ENCODE data around the gene DTX3. TPM values are rescaled to one million over a fixed set of nuclear protein-coding genes. Genes with fewer than 3 reads are reported as not detected.
"Not testable (repeated sequence)": the region's sequence is repeated elsewhere in the genome, so short reads cannot be mapped to it uniquely, and the experiment has no call there.

Gene DTX3
- total RNA-seq, 2 donors from 2014 or later = 42.2 to 59.9 TPM

GRCh38 chr12:57617942-57618341, 13.3 kb downstream of the DTX3 start:
- peaks cover 8% of the 10 kb centered on the region for H3K4me1 ChIP-seq (replicated peaks)
- no peaks in the 10 kb centered on the region for H3K27me3 ChIP-seq (replicated peaks; ENCODE audit: insufficient read depth)
- no peak overlapping the region for H3K4me3 ChIP-seq
- DNase-seq (ENCODE audit: low spot score) = no peak
- no peaks in the 10 kb centered on the region for H3K9me3 ChIP-seq
- peaks cover 0 to 6% of the 10 kb centered on the region in 2 donors for H3K36me3 ChIP-seq
- intact Hi-C loops (cut with DNase I) = no loop called here
- no peak for TF ChIP-seq POLR2AphosphoS5 (IDR thresholded peaks at IDR 0.05)
- TF ChIP-seq POLR2A (IDR thresholded peaks at IDR 0.05) = no peak
- TF ChIP-seq CTCF (IDR thresholded peaks at IDR 0.05) = no peak
- WGBS = 63% methylated on average over 11 of the region's 11 CpGs
- no peak overlapping the region for H3K27ac ChIP-seq

GRCh38 chr12:57618431-57618830, 13.8 kb downstream of the DTX3 start:
- intact Hi-C loops (cut with DNase I); H3K4me1 ChIP-seq (replicated peaks); H3K4me3 ChIP-seq; DNase-seq (ENCODE audit: low spot score); H3K9me3 ChIP-seq; H3K27me3 ChIP-seq (replicated peaks; ENCODE audit: insufficient read depth); H3K27ac ChIP-seq; H3K36me3 ChIP-seq: not testable (repeated sequence)
- 96% methylated on average over 6 of the region's 6 CpGs for WGBS

- intact Hi-C loops (cut with DNase I) = no loop called here
- Histone ChIP-seq H3K36me3 (peaks cover 0 to 6% of the 10 kb centered on the region in 2 donors), H3K4me1 (replicated peaks) (peaks cover 8% of the 10 kb centered on the region), H3K27ac (no peak overlapping the region), H3K9me3 (no peaks in the 10 kb centered on the region), H3K27me3 (replicated peaks; ENCODE audit: insufficient read depth) (no peaks in the 10 kb centered on the region), H3K4me3 (no peak overlapping the region)
- TF ChIP-seq CTCF (IDR thresholded peaks at IDR 0.05) (no peak), POLR2AphosphoS5 (IDR thresholded peaks at IDR 0.05) (no peak), POLR2A (IDR thresholded peaks at IDR 0.05) (no peak)
- DNase-seq (ENCODE audit: low spot score) = no peak
- WGBS = 71% methylated on average over 16 of the region's 16 CpGs
These were observed 14.4 kb downstream of the DTX3 start for GRCh38 chr12:57618966-57619433.

- intact Hi-C loops (cut with DNase I) = loop anchor here (10.0 kb wide), 1 partner anchor 155 kb away; no protein-coding TSS in a partner anchor
- Histone ChIP-seq H3K27ac (no peak overlapping the region), H3K9me3 (no peaks in the 10 kb centered on the region), H3K36me3 (peaks cover 0 to 6% of the 10 kb centered on the region in 2 donors), H3K4me3 (no peak overlapping the region), H3K4me1 (replicated peaks) (peaks cover 8% of the 10 kb centered on the region), H3K27me3 (replicated peaks; ENCODE audit: insufficient read depth) (no peaks in the 10 kb centered on the region)
- DNase-seq (ENCODE audit: low spot score) = no peak
- WGBS = 39% methylated on average over 42 of the region's 46 CpGs
- TF ChIP-seq CTCF (IDR thresholded peaks at IDR 0.05) (no peak), POLR2A (IDR thresholded peaks at IDR 0.05) (no peak), POLR2AphosphoS5 (IDR thresholded peaks at IDR 0.05) (no peak)
These were observed 15.0 kb downstream of the DTX3 start for GRCh38 chr12:57619434-57620244.

- Histone ChIP-seq H3K4me3 (no peak overlapping the region), H3K9me3 (no peaks in the 10 kb centered on the region), H3K27me3 (replicated peaks; ENCODE audit: insufficient read depth) (peaks cover 1% of the 10 kb centered on the region), H3K4me1 (replicated peaks) (peaks cover 8% of the 10 kb centered on the region), H3K27ac (no peak overlapping the region), H3K36me3 (peaks cover 0 to 3% of the 10 kb centered on the region in 2 donors)
- 46% methylated on average over 13 of the region's 13 CpGs for WGBS
- intact Hi-C loops (cut with DNase I) = loop anchor here (10.0 kb wide), 1 partner anchor 156 kb away; no protein-coding TSS in a partner anchor
- DNase-seq (ENCODE audit: low spot score) = no peak
- TF ChIP-seq POLR2AphosphoS5 (IDR thresholded peaks at IDR 0.05) = no peak
- TF ChIP-seq CTCF (IDR thresholded peaks at IDR 0.05) = no peak
- TF ChIP-seq POLR2A (IDR thresholded peaks at IDR 0.05) = no peak
These were observed 15.8 kb downstream of the DTX3 start for GRCh38 chr12:57620245-57620935.
